ENCODE results near the gene CCDC40.

CCDC40 gene

DNA sequence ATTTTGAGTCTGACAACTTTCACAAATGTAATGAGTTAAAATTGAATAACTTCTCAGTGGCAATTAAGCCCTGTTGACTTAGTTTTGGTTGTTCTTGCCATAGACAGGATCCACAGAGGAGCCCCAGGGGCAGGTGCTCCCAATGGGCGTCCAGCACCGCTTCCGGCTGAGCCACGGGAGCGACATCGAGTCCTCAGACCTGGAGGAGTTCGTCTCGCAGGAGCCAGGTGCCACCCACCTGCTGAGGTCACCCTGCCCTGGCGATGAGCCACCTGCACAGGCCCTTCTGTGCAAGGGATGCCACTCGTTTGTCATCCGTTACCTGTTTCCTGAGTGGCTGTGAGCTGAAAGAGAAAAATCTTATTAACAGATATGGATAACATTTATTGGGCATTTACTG is 10.7 kb downstream of the CCDC40 start:
- DNase-seq (ENCODE audit: low spot score), result no peak

GRCh38 chr17:80049986-80050385 is 13.5 kb downstream of the CCDC40 start:
- no peak for DNase-seq (ENCODE audit: low spot score)

DNA sequence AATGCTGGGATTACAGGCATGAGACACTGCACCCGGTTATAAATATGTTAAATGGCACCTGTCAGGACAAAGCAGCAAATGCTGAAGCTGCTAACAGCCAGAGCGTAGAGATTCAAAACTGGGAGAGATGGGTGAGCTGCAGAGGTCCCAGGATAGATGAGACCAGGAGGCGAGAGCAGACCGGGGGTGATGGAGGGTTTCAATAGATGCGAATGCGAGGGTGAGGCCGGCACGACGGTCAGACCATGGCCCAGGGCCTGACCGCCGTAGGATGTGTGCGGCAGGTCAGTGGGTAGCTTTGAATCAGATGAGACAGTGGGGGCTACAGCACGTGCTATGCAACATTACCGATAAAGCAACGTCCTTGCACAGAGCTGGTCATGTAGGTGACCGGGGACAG is 14.3 kb downstream of the CCDC40 start:
- no peak for DNase-seq (ENCODE audit: low spot score)

DNA sequence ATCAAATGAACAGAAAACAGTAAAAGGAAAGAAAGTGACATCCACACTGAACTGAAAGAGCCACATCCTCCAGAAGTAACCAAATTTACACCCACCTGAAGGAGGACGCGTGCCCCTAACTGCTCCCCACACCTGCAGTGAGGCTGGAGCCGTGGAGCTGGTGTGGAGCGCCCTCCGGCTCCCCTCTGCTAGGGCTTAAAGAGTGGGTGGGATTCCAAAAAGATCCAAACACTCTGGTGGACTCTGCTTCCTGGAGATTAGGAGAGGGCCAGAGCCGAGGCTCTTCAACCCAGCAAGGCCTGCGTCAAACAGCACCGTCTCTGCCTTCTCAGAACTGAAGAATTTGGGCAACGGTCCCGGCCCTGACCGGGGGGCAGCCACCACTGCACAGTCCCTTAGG is 15.2 kb downstream of the CCDC40 start:
- no peak for DNase-seq (ENCODE audit: low spot score)

GRCh38 chr17:80053102-80053501 is 16.7 kb downstream of the CCDC40 start:
- no peak for DNase-seq (ENCODE audit: low spot score)

- DNase-seq (ENCODE audit: low spot score), result no peak
These were observed 19.2 kb downstream of the CCDC40 start for GRCh38 chr17:80055597-80055996.

DNA sequence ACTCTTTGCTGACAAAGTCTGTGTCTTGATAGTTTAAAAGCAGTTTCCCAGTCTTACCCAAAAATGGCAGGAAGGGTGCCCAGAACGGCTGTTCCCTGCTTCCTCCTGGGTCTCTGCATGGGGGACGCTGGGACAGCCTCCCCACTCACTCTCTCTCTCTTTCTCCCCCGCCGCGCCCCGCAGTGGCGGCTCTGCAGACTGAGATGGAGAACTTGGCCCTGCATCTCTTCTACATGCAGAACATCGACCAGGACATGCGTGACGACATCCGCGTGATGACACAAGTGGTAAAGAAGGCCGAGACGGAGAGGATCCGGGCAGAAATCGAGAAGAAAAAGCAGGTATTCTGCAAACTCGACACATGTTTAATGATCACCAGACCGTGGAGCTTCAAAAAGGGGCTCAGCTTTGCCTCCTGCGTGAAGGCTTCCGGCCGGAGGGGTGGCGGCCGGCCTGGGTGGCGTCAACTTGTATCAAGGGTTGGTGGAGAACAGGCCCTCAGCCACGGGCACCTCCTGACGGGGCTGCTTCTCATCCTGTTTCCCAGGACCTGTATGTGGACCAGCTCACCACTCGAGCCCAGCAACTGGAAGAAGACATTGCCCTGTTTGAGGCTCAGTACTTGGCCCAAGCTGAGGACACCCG is 22.0 kb downstream of the CCDC40 start:
- no peak for DNase-seq (ENCODE audit: low spot score)

GRCh38 chr17:80060644-80061043 is 24.2 kb downstream of the CCDC40 start:
- no peak for DNase-seq (ENCODE audit: low spot score)

DNA sequence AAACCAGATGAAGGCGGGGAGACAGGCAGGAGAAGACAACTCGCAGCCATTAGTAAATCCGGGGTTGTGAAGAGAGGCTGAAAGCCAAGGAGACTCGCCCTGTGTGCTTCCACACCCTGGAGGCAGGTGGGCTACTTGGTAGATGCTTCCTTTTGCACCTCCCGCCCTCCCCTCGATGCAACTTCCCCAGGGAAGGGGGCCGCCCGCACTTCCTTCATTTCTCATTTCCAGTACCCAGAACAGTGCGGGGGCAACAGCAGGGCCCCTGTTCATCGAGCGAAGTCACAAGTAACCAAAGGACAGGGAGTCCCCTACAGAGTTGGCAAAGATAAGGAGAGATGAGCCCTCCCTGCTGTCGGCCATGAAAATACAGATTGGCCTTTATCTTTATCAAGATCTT is 25.0 kb downstream of the CCDC40 start:
- no peak for DNase-seq (ENCODE audit: low spot score)

DNA sequence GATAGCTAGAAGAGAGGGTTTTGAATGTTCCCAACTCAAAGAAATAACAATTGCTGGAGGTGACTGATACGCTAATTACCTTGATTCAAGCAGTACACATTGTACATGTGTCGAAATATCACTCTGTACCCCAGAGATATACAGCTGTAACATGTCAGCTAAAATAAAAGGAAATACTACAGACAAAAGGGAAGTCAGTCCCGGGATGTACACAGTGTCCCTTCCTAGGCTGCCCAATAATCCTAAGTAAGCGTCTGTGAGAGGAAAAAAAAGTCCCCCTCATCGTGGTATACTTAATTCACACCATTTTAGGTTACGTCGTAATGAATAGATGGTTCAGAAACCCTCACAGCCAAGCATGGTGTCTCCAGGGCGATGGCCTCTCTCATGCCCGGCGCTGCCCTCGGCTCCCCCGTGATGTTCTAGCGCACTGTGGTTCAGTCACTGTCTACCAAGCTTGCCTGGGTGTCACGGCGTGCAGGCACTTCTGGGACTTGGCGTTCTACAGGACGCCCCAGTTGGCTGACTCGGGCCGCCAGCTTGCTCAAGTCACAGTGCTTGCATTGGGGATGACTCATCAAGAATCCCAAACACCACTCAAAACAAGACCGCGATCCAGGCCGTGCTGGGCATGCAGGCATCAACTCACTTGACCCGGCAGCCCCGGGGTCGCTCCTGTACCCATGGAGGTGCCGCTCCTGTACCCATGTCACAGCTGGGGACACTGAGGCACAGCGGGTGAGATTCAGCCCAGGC is 27.6 kb downstream of the CCDC40 start:
- DNase-seq (ENCODE audit: low spot score), result no peak

DNA sequence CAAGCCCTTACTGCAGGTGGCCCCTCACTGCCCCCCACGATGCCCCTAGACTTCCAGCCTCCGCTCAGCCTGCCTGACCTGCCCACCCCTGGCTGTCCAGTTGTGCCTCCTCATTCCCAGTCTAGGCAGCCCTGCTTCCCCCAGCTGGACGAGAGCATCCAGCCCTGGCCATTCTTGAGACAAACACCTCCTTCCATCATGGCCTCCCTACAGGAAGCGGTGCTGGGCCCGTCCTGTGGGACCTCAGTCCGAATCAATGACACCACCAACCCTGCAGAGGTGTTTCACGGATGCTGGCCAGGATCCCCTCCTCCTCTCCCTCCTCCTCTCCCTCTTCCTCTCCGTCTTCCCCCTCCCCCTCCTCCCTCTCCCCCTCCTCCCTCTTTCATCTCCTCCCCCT is 28.3 kb downstream of the CCDC40 start:
- DNase-seq (ENCODE audit: low spot score), result no peak

GRCh38 chr17:80065478-80066170 is 29.2 kb downstream of the CCDC40 start:
- DNase-seq (ENCODE audit: low spot score), result no peak

- no peak for DNase-seq (ENCODE audit: low spot score)
These were observed 31.0 kb downstream of the CCDC40 start for GRCh38 chr17:80067393-80067986.

GRCh38 chr17:80068301-80069222 is 32.1 kb downstream of the CCDC40 start:
- DNase-seq (ENCODE audit: low spot score), result no peak

DNA sequence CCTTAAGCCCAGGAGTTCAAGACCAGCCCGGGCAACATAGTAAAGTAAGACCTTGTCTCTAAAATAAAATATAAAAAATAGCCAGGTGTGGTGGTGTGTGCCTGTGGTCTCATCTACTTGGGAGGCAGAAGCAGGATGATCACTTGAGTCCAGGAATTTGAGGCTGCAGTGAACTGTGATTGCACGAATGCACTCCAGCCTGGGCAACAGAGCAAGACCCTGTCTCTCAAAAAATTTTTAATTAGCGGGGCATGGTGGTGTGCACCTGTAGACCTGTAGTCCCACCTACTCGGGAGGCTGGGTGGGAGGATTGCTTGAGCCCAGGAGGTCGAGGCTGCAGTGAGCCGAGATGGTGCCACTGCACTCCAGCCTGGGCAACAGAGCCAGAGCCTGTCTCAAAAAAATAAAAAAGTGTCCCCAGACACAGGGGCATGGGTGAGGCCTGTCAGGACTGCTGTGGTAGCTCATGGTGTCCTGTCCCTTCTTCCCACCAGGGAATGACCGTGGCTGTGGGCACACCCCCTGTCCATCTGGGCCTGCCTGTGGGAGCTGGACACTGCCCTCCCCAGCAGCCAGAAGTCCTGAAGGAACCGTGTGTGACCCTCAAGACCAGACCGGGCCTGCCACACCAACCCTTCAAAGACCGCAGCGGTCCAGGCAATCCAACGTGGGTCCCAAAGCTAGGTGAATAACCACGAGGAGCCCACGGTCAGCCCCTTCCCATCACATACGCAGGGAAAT is 34.1 kb downstream of the CCDC40 start:
- no peak for DNase-seq (ENCODE audit: low spot score)

- no peak for DNase-seq (ENCODE audit: low spot score)
These were observed 34.8 kb downstream of the CCDC40 start for GRCh38 chr17:80071116-80071841.

GRCh38 chr17:80072410-80072809 is 36.0 kb downstream of the CCDC40 start:
- no peak for DNase-seq (ENCODE audit: low spot score)

GRCh38 chr17:80080081-80080480 is 43.6 kb downstream of the CCDC40 start:
- DNase-seq (ENCODE audit: low spot score), result no peak

- no peak for DNase-seq (ENCODE audit: low spot score)
These were observed 45.2 kb downstream of the CCDC40 start for GRCh38 chr17:80081596-80081995.

GRCh38 chr17:80082403-80083135 is 46.1 kb downstream of the CCDC40 start:
- DNase-seq (ENCODE audit: low spot score), result peak; percentile 42

Data from hematopoietic multipotent progenitor cell treated with erythropoietin and hydrocortisone succinate and interleukin-3 and kit ligand, for 17 days (in vitro differentiated cells).